CD4-positive, alpha-beta T cell treated with Interferon alpha-2 for 1 hour (primary cell): ENCODE data around the gene GCC2.
A peak's percentile ranks its signal among the peaks of the same experiment; 100 is the strongest.
"Not testable (repeated sequence)": the region's sequence is repeated elsewhere in the genome, so short reads cannot be mapped to it uniquely, and the experiment has no call there.

ENCODE experiments used
- DNase-seq, 2 donors: peaks; one replicate each; pipeline ENCODE4 v3.0.0-alpha.2; 2020 to 2022

The GCC2 gene

GRCh38 chr2:108441712-108442111, 7.3 kb upstream of the GCC2 start:
- DNase-seq, result no peak

GRCh38 chr2:108444941-108445840, 3.8 kb upstream of the GCC2 start:
- no peak for DNase-seq

DNA sequence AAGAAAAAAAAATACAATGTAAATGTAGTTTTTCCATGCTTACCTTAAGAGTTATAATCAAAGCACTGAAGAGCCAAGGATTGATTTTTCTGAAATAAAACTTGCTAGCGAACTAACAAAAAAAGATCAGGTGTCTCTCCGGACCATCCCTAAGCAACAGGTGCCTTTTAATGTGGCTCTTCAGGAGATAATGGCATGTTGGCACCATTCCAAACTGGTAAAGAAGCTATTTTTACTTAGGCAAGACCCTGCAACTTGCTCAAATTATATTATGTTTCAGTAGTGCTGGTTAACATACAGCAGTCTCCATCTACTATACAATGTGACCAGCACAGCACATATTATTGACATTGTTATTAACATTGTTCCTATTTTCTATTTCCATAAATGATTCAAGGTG, 2.3 kb upstream of the GCC2 start:
- DNase-seq, result no peak

GRCh38 chr2:108447947-108448677, 894 bp upstream of the GCC2 start:
- no peak for DNase-seq

GRCh38 chr2:108449410-108450130, 564 bp downstream of the GCC2 start:
- peak; percentile 18 to 54 for DNase-seq

- no peak for DNase-seq
Observed at GRCh38 chr2:108450863-108451262, 1.9 kb downstream of the GCC2 start.

GRCh38 chr2:108451976-108452375, 3.0 kb downstream of the GCC2 start:
- DNase-seq, result no peak

DNA sequence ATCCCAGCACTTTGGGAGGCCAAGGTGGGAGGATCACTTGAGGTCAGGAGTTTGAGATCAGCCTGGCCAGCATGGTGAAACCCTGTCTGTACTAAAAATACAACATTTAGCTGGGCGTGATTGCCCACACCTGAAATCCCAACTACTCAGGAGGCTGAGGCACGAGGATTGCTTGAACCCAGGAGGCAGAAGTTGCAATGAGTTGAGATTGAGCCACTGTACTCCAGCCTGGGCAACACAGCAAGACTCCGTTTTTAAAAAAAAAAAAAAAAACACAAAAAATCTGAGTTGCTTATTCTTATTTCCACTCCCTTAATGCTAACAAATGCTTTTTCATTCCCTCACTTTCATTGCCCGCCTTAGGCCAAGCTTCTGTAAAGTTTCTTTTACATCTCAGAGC, 4.5 kb downstream of the GCC2 start:
- not testable (repeated sequence) for DNase-seq

GRCh38 chr2:108454440-108454839, 5.4 kb downstream of the GCC2 start:
- no peak for DNase-seq

- no peak for DNase-seq
Observed at GRCh38 chr2:108455571-108455970, 6.6 kb downstream of the GCC2 start.

DNA sequence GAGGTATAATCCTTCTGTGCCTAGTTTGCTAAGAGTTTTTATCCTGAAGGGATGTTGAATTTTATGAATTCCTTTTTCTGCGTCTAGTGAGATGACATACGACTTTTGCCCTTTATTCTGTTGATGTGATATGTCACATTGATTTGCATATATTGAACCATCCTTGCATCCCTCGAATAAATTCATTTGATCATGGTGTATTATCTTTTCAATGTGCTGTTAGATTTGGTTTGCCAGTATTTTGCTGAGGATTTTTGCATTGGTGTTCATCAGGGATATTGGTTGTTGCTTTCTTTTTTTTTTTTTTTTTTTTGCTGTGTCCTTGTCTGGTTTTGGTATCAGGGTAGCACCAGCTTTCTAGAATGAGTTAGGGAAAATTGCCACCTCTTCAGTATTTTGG, 9.1 kb downstream of the GCC2 start:
- no peak for DNase-seq

DNA sequence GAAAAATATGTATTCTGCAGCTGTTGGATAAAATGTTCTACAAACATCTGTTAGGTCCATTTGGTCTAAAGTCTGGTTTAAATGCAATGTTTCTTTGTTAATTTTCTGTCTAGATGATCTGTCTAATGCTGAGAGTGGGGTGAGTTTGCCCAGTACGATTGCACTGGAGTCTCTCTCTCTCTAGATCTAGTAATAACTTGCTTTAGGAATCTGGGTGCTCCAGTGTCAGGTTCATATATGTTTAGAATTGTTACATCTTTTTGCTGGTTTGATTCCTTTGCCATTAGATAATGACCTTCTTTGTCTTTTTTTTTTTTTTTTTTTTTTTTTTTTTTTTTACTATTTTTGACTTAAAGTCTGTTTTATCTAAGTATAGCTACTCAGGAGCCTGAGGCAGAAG, 10.4 kb downstream of the GCC2 start:
- no peak for DNase-seq

GRCh38 chr2:108460345-108461037, 11.5 kb downstream of the GCC2 start:
- no peak for DNase-seq

DNA sequence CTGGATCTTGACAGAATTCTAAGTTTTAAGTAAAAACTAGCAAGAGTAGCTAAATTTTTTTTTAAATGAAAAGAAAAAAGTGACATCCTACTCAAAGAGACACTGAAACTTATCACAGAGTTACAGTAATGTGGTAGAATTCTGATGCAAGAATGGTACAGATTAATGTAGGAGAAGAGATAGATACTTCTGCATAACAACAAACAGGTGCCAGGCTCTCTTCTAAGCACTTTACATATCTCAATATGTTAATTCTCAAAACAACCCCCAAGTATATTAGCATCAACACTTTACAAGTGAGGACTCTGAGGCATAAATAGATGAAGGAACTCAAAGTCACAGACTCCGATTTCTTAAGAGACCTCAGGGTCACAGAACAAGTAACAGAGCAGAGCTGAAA, 28.1 kb downstream of the GCC2 start:
- DNase-seq, result no peak

DNA sequence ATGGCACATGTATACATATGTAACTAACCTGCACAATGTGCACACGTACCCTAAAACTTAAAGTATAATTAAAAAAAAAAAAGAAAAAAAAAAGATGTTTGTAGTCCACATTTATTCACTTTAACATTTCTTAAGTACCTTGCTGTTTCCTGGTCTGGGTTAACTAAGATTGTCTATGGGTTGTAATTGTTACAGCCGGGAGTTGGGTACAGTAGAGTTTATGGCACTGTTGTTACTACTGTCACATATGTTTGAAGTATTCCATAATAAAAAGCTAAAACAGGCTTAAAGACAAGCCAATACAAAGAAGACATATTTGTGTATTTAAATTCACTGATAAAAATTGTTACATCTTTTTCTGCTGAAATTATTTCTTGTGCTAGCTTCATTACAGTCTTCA, 36.2 kb downstream of the GCC2 start:
- DNase-seq, result no peak

GRCh38 chr2:108490506-108491122, 41.6 kb downstream of the GCC2 start:
- no peak for DNase-seq

- no peak for DNase-seq
Observed at GRCh38 chr2:108491848-108492247, 42.8 kb downstream of the GCC2 start.

DNA sequence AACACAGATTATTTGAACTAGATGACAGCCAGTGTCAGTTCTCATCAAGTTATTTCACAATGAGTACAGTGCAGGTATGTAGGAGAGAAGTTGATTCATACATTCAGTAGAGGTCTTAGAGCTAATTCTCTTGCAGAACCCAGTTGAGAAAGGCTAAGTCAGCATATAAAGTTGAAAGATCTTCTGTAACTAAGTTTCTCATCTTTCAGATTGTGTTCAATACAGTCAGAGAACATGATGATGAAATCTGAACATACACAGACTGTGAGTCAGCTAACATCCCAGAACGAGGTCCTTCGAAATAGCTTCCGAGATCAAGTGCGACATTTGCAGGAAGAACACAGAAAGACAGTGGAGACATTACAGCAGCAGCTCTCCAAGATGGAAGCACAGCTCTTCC, 43.4 kb downstream of the GCC2 start:
- no peak for DNase-seq

DNA sequence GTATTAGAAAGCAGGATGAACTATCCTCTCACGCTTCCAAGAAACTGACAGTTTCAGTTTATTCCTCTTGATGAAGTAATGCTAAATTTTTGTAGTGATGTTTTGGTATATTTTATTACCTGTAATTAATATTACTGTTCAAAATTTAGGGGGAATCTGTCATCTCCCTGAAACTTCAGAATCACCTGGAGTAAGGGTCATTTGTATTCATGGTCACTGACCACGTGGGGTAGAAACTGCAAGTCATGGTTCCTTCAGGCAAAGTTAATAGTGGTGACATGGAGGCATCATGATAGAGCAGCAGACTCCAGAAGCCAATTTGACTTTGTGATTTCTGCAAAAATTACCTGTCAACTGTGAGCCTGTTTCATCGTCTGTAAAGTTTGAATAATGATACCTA, 47.2 kb downstream of the GCC2 start:
- DNase-seq, result not testable (repeated sequence)

DNA sequence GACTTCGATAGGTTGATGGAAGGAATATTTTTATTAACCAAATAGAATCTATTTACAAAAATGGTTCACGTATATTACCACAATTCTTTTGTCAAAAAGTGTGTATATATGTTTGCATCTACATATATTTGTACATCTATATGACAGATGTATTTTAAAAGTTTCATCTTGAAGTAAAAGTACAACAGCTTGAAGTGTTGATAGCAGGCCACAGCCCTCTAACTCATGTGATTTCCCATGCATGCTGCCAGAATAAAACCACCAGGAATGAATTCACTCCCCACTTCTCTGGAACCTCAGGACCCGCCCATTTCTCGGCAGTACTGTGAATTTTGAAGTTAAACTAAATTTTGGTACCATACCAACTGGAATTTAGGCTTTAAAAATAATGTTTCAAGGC, 58.6 kb downstream of the GCC2 start:
- DNase-seq, result not testable (repeated sequence)

- DNase-seq, result not testable (repeated sequence)
Observed at GRCh38 chr2:108512431-108512830, 63.4 kb downstream of the GCC2 start.

GRCh38 chr2:108514478-108514877, 65.5 kb downstream of the GCC2 start:
- not testable (repeated sequence) for DNase-seq
